SK-N-SH (cell line): Measurements from ENCODE around the gene PBRM1. TPM values are rescaled to one million over a fixed set of nuclear protein-coding genes. Genes with fewer than 3 reads are reported as not detected.

Experiments used
- CTCF ChIA-PET: fragments of 300-600, 350-600 bp; formaldehyde crosslinking; extraction: SDS; loops from one replicate; lab custom pipeline; 2021; lab: Yijun Ruan, JAX
- POLR2A ChIA-PET: fragments of 350-600 bp; sonication (Branson Sonifier 250); formaldehyde crosslinking; extraction: SDS; loops from one replicate; lab custom pipeline; 2020; ENCODE audit warnings: antibody characterized with exemption, inconsistent platforms; lab: Yijun Ruan, JAX
- DNase-seq: peaks from one replicate; pipeline ENCODE4 v3.0.0; 2012
- H2AFZ ChIP-seq: fragments of 200-600 bp; sonication (generic); 2 replicates; pipeline ENCODE4 v1.8.1; 2016; ENCODE audit warnings: antibody characterized with exemption, mild to moderate bottlenecking, low read depth
- H3F3A ChIP-seq: fragments of 200-600 bp; sonication (generic); replicated peaks from 2 replicates; pipeline ENCODE3; 2016; ENCODE audit warnings: antibody characterized with exemption, mild to moderate bottlenecking; ENCODE audit not compliant: insufficient read depth
- H3K27ac ChIP-seq, 2 experiments: fragments of 200-500 bp in 1 of 2; fragments of 200-600 bp in 1 of 2; sonication (Bioruptor generic) in 1 of 2; sonication (generic), shearing (Covaris generic) in 1 of 2; 2 replicates each; pipeline versions ENCODE4 v1.5.1 to v1.6.1; 2014 to 2016; ENCODE audit warnings: low read depth in 2 of 2, inconsistent platforms in 1 of 2, low read length in 1 of 2, mild to moderate bottlenecking in 1 of 2, mixed read lengths in 1 of 2
- H3K27me3 ChIP-seq: fragments of 200-600 bp; sonication (generic), shearing (Covaris generic); 2 replicates; pipeline ENCODE4 v1.6.1; 2016; ENCODE audit warnings: mixed run types; ENCODE audit not compliant: insufficient read depth
- H3K36me3 ChIP-seq, 2 experiments: fragments of 200-500 bp in 1 of 2; fragments of 200-600 bp in 1 of 2; sonication (Bioruptor generic) in 1 of 2; sonication (generic) in 1 of 2; replicated peaks in 1 of 2; 2 replicates each; pipeline versions ENCODE3 to v1.5.1; 2014 to 2016; ENCODE audit warnings: low read length in 1 of 2, mild to moderate bottlenecking in 1 of 2; ENCODE audit not compliant: insufficient read depth in 2 of 2, control insufficient read depth in 1 of 2
- H3K4me1 ChIP-seq, 2 experiments: fragments of 200-500 bp in 1 of 2; fragments of 200-600 bp in 1 of 2; sonication (Bioruptor generic) in 1 of 2; sonication (generic), shearing (Covaris generic) in 1 of 2; 2 replicates each; pipeline versions ENCODE4 v1.5.1 to v1.6.1; 2014 to 2016; ENCODE audit warnings: low read depth in 1 of 2, low read length in 1 of 2, mixed run types in 1 of 2; ENCODE audit not compliant: insufficient read depth in 2 of 2, control insufficient read depth in 1 of 2
- H3K4me2 ChIP-seq: fragments of 200-600 bp; sonication (generic), shearing (Covaris generic); 2 replicates; pipeline ENCODE4 v1.6.1; 2017; ENCODE audit warnings: mixed run types
- H3K4me3 ChIP-seq, 2 experiments: fragments of 200-500 bp in 1 of 2; fragments of 200-600 bp in 1 of 2; sonication (Bioruptor generic) in 1 of 2; sonication (generic), shearing (Covaris generic) in 1 of 2; 2 replicates each; pipeline versions ENCODE4 v1.5.1 to v1.8.1; 2014 to 2016; ENCODE audit warnings: low read depth in 2 of 2, inconsistent platforms in 1 of 2, low read length in 1 of 2, mild to moderate bottlenecking in 1 of 2, mixed read lengths in 1 of 2, moderate library complexity in 1 of 2
- H3K79me2 ChIP-seq: fragments of 200-600 bp; sonication (generic); 2 replicates; pipeline ENCODE4 v1.8.1; 2017; ENCODE audit warnings: mild to moderate bottlenecking; ENCODE audit not compliant: insufficient read depth
- H3K9ac ChIP-seq: fragments of 200-600 bp; sonication (generic); 2 replicates; pipeline ENCODE4 v1.6.1; 2017; ENCODE audit warnings: mixed run types
- H3K9me2 ChIP-seq: fragments of 200-600 bp; sonication (generic); 2 replicates; pipeline ENCODE4 v1.6.1; 2017; ENCODE audit warnings: mixed run types
- H3K9me3 ChIP-seq: fragments of 200-600 bp; sonication (generic); 2 replicates; pipeline ENCODE4 v1.6.1; 2017; ENCODE audit warnings: mixed run types, mild to moderate bottlenecking, moderate library complexity
- H4K20me1 ChIP-seq: fragments of 200-600 bp; sonication (generic); 2 replicates; pipeline ENCODE4 v1.6.1; 2017; ENCODE audit warnings: mild to moderate bottlenecking, mixed run types; ENCODE audit not compliant: insufficient read depth
- EZH2phosphoT487 ChIP-seq: fragments of 200-600 bp; sonication (generic); IDR thresholded peaks from 2 replicates; pipeline ENCODE4 v1.6.1; 2017; ENCODE audit warnings: low read depth, mixed run types, mild to moderate bottlenecking, antibody characterized with exemption, moderate library complexity, borderline replicate concordance
- GABPA ChIP-seq: IDR thresholded peaks from 2 replicates; pipeline ENCODE4 v1.4.0; 2012; ENCODE audit warnings: low read depth, mild to moderate bottlenecking
- MEF2A ChIP-seq: IDR thresholded peaks from 2 replicates; pipeline ENCODE4 v1.4.0; 2012; ENCODE audit warnings: low read depth, borderline replicate concordance
- NFIC ChIP-seq: IDR thresholded peaks from 2 replicates; pipeline ENCODE4 v1.4.0; 2012; ENCODE audit warnings: borderline replicate concordance
- POLR2AphosphoS5 ChIP-seq: IDR thresholded peaks from 2 replicates; pipeline ENCODE4 v1.6.1; 2012; ENCODE audit warnings: low read depth, low read length
- RFX5 ChIP-seq: IDR thresholded peaks from 2 replicates; pipeline ENCODE4 v1.6.1; 2012; ENCODE audit warnings: mild to moderate bottlenecking, improper control_type of control experiment, low read length
- SMC3 ChIP-seq: IDR thresholded peaks from 2 replicates; pipeline ENCODE4 v1.6.1; 2012; ENCODE audit warnings: low read depth, low read length, improper control_type of control experiment
- TAF1 ChIP-seq: IDR thresholded peaks from 2 replicates; pipeline ENCODE4 v1.6.1; 2012; ENCODE audit warnings: low read depth, mild to moderate bottlenecking, low read length, moderate library complexity, borderline replicate concordance
- TEAD4 ChIP-seq: IDR thresholded peaks from 2 replicates; pipeline ENCODE4 v1.4.0; 2012; ENCODE audit warnings: mild to moderate bottlenecking, borderline replicate concordance; ENCODE audit not compliant: insufficient read depth
- USF1 ChIP-seq: IDR thresholded peaks from 2 replicates; pipeline ENCODE4 v1.4.0; 2012; ENCODE audit warnings: low read depth, borderline replicate concordance
- WGBS: methylation state at CpG from one replicate; pipeline ENCODE4 v1.1.6; 2017; ENCODE audit warnings: low lambda C conversion rate; 5-methylcytosine and 5-hydroxymethylcytosine counted together
- polyA plus RNA-seq, 3 experiments: library from polyadenylated mRNA; depleted of rRNA; stranded (reverse); fragments of >200 nt; gene quantifications; 2 replicates each; pipeline ENCODE4 v1.2.3, GENCODE V29; 2012

PBRM1 gene
- polyA plus RNA-seq, 1 of the 3 experiments (the other 2 are of a cell fraction): 14.3 TPM

- Histone ChIP-seq H3K36me3 (no peaks in the 10 kb centered on the region), H3K4me2 (no peak overlapping the region), H3K9me3 (no peaks in the 10 kb centered on the region), H3K9ac (no peak overlapping the region), H4K20me1 (no peaks in the 10 kb centered on the region), H3K79me2 (no peaks in the 10 kb centered on the region), H3K4me3 (no peak overlapping the region), H2AFZ (no peak overlapping the region), H3K27ac (no peak overlapping the region), H3K27me3 (no peaks in the 10 kb centered on the region), H3K9me2 (no peaks in the 10 kb centered on the region), H3K4me1 (peaks cover 0 to 9% of the 10 kb centered on the region in 2 experiments; a peak in 1 of 4 replicates), H3F3A (no peaks in the 10 kb centered on the region)
- no peak for TF ChIP-seq TEAD4
- no peak for TF ChIP-seq TAF1
- no peak for TF ChIP-seq MEF2A
- no peak for TF ChIP-seq SMC3
- 70% methylated on average over 4 of the region's 5 CpGs for WGBS
- no peak for DNase-seq
- POLR2A ChIA-PET: no interaction called here
- CTCF ChIA-PET: interaction anchor here (0.6 to 0.7 kb wide), 2 partner anchors 19 to 35 kb away, joined by 3 to 4 read pairs; no protein-coding TSS in a partner anchor
Measured at GRCh38 chr3:52507359-52507758, 178.4 kb downstream of the PBRM1 start.

- no peak overlapping the region for H3K4me2 ChIP-seq
- H3F3A ChIP-seq: no peaks in the 10 kb centered on the region
- no peak overlapping the region for H2AFZ ChIP-seq
- H3K4me3 ChIP-seq: no peak overlapping the region
- H3K27ac ChIP-seq: no peak overlapping the region
- DNase-seq: no peak
- peaks cover 0 to 8% of the 10 kb centered on the region in 2 experiments; a peak in 1 of 4 replicates for H3K4me1 ChIP-seq
- H3K9ac ChIP-seq: no peak overlapping the region
- H3K27me3 ChIP-seq: no peaks in the 10 kb centered on the region
- H3K36me3 ChIP-seq: no peaks in the 10 kb centered on the region
- ChIA-PET CTCF (interaction anchor here (0.7 to 1.0 kb wide), 2 partner anchors 20 to 532 kb away, joined by 3 to 4 read pairs; partner anchors contain the start of gene ABHD14B), POLR2A (no interaction called here)
- no peaks in the 10 kb centered on the region for H3K9me2 ChIP-seq
- H3K9me3 ChIP-seq: no peaks in the 10 kb centered on the region
- WGBS: 76% methylated on average over 13 of the region's 27 CpGs
- TF ChIP-seq TAF1 (no peak), RFX5 (no peak), GABPA (no peak), EZH2phosphoT487 (no peak), USF1 (no peak), POLR2AphosphoS5 (no peak), NFIC (no peak), MEF2A (no peak)
- H4K20me1 ChIP-seq: no peaks in the 10 kb centered on the region
- no peaks in the 10 kb centered on the region for H3K79me2 ChIP-seq
Measured at GRCh38 chr3:52506266-52506966, 179.3 kb downstream of the PBRM1 start.
